HG03175 (cell line): ENCODE results near the gene GIPC2.
"Not testable (repeated sequence)": the region's sequence is repeated elsewhere in the genome, so short reads cannot be mapped to it uniquely, and the experiment has no call there.

Source experiments
- ATAC-seq: cut with Tn5 transposase; IDR thresholded peaks from one replicate; pipeline ENCODE4 v1.9.1; 2021; ENCODE audit warnings: mild to moderate bottlenecking, moderate library complexity; ENCODE audit not compliant: unreplicated experiment

Gene GIPC2

DNA sequence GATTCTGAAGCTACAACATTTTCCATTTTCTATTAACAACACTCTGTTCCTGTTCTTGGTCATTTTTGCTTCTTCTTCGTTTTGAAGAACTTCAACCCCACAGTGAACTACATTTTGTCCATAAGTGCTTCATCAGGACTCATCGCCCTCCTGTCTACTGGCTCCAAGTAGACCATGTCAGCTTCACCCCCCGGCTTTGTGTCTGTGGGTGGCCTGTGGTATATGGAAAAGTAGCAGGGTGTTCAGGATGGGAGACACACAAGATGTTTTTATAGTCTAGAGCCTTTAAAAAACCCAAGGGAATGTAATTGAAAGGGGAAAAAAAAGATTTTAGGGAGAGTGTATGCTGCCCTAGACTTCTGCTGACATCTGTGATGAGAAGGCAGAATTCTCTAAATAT lies 46.1 kb downstream of the GIPC2 start:
- ATAC-seq = no peak

DNA sequence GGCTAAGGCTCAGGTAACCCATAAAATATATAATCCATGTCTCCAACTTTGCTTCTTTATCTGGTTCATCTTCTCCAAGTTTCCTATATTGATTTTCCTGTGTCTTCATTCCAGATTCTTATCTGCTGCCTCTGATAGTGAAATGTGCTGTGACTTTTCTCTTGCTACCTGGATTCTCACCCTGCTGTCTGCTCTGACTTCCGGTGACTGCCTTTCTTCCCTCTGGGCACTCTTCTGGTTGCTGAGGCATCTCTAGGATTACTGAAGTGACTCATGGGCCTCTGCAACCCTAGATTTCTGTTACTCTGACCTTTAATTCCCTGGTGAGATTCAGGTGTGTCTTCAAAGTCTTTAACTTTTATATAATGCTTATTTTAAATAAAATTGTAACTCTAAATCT lies 46.9 kb downstream of the GIPC2 start:
- no peak for ATAC-seq

DNA sequence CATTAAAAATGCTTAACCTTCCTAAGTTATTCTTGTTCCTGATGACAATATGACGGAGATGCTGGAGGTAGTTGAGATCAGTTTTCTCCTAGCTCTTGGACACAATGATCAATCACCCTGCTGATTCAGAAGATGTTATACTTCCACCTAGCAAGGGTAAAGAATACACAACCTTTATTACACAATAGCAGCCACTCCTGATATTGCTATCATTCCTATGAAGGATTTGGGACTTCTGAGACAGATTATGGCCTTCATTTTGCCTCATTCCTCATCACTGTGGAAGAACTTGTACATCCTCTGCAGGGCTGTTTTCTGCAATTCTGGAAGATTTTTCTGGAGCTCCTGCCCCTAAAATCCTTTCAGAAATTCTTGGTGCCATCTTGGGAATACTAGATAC lies 47.8 kb downstream of the GIPC2 start:
- no peak for ATAC-seq

DNA sequence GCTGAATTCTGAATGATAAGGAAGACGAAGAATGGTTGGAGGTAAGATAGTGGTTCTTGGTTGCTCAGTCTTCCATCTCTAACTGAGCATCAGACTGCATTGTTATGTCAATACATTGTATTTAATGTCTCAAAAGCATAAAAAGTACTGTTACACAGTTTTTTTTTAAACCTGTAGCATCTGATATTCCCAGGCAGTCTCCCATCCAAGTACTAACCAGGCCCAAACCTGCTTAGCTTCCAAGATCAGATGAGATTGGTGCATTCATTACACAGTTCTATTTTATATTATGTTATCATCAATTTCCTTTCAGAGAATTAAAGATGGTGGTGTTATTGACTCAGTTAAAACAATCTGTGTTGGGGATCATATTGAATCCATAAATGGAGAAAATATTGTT lies 48.9 kb downstream of the GIPC2 start:
- no peak for ATAC-seq

DNA sequence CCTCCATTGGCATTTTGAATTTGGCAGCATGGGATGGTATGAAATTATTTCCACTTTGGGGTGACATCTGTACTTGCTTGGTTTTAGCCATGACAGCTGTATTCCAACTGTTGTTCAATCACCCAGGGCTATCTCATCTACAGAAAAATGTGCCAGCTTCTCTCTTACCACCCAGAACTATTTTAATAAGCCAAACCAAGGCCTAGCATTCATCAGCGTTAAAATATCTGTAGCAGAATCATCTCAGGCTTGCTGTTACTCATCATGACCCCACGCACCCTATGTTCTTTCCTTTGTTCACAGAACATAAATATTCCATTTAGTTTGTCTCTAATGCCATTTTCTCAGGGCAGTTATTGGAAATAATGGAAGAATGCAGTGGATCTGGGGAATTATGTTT lies 49.8 kb downstream of the GIPC2 start:
- ATAC-seq = no peak

DNA sequence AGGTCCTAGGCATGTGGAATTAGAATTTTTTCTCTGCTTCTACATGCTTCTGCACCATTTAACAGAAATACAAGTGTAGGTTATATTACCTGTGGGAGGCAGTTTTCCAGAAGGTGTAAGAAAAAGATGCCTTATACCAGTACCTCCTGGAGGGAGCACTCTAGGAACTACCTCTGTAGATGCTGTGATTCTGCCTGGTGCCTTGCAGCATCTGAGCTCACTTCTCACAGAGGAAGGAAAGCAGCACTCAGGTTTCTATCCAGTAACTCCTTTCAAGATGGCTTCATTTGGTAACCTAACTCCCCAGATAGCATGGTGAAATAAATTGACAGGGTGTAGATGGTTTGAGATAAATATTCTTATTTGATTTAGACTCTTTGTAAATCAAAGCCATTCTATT lies 50.3 kb downstream of the GIPC2 start:
- no peak for ATAC-seq

DNA sequence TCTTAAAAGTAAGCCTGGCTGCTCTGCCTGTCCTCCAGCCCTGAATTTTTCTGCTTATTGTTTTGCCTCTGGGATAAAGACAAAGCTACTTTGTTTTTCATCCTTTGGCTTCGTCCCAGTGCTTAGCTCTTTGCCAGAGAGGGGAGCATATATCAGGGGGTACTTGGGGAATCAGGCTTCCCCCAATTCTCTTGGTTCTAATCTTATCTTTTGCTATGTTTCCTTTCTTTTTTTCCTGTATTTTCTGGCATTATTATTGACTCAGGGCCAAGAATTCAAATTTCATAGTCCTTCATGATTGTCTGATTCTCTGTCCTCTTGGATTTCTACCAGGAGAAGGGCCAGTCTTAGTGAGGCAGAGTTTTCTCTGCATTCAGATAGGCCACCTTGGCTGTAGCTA lies 51.2 kb downstream of the GIPC2 start:
- no peak for ATAC-seq

DNA sequence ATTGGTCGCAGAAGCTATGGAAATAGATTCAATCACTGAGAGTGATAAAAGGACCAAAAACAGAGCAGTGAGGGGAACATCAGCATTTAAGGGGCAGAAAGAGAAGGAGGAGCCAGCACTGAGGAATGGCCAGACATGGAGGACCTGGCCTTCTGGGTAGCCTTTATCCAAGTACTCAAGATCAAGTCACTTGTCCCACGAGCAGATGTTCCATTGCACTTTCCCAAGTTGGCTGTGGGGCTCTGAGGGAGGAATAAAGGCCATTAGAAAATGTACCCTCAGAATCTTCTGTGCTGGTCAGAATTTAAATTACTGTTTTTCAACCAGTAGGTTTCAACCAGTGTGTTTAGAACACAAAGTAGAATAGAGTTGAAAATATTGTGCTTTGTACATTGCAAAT lies 55.3 kb downstream of the GIPC2 start:
- ATAC-seq = no peak

DNA sequence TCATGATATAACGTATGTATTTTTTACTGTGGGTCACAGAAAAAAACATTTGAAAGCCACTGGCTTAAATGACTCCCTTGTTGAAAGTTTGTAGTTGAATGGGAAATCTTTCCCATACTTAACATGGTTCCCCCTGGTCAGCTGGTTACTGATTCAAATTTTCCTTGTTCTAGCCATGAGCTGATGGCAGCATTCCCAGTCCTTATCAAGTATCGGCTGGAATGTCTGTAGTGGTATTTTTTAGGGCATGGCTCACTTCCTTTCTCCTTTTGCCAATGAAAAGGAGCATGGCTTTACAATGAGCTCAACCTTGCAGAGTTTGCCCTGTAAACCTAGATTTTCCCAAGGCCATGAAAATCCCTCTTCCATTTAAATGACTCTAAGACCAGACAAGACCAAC lies 55.7 kb downstream of the GIPC2 start:
- ATAC-seq = no peak

DNA sequence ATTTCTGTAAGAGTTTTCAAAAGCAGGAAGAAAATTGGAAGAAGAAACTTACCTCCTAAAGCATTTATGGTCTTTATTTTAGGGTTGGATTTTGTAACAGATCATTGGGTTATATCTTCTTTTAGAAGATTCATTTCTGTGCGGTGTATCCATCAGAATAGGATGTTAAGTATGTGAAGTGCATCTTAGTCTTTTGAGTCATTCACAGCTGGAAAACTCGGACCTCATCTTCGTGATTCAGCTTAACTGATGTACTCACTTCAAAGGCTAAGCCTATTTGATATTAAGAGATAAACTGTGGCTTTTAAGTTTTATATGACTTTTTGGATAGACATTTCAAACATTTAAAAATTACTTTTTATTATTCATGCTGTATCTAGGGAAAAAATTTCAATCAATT lies 56.3 kb downstream of the GIPC2 start:
- ATAC-seq = no peak

DNA sequence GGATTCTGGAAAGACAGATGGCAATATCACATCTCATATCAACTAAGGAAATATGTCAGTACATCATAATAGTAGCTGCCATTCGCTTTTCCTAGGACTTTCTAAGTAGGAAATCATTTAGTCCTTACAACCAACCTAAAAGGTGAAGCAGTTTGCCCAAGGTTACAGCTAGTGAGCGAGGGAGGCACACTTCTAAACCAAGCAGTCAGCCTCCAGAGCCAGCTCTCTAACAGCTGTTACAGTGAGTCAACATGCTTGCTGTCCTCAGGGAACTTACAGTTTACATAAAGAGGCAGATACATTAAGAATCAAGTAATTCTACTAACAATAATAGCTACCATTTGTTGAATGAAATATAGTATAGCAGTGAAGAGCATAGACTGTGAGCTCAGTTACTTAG lies 57.1 kb downstream of the GIPC2 start:
- no peak for ATAC-seq

DNA sequence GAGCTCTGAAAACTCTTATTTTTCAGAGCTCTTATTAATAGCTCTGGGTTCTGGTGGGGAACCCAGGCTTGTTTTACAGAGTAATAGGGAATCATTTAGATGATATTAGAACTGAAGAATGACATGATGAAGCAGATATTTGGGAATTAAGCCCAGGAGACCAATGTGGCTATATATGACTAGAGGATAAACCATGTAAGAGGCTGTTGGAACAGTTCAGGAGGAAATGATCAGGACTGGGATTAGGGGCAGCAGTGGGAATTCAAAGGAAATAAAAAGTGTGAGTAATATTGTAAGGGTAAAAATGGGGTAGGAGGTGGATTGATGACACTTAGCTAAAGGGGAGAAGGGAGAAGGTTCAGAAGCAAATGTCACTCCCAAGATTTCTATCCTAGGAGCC lies 58.6 kb downstream of the GIPC2 start:
- no peak for ATAC-seq

DNA sequence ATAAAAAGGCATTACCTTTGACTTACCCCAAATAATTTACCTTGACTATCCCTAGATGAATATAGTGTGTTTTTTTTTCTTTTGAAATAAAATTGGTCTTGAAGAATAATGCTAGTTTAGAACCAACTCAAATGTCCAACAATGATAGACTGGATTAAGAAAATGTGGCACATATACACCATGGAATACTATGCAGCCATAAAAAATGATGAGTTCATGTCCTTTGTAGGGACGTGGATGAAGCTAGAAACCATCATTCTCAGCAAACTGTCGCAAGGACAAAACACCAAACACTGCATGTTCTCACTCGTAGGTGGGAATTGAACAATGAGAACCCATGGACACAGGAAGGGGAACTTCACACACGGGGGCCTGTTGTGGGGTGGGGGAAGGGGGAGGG lies 63.9 kb downstream of the GIPC2 start:
- ATAC-seq = not testable (repeated sequence)

DNA sequence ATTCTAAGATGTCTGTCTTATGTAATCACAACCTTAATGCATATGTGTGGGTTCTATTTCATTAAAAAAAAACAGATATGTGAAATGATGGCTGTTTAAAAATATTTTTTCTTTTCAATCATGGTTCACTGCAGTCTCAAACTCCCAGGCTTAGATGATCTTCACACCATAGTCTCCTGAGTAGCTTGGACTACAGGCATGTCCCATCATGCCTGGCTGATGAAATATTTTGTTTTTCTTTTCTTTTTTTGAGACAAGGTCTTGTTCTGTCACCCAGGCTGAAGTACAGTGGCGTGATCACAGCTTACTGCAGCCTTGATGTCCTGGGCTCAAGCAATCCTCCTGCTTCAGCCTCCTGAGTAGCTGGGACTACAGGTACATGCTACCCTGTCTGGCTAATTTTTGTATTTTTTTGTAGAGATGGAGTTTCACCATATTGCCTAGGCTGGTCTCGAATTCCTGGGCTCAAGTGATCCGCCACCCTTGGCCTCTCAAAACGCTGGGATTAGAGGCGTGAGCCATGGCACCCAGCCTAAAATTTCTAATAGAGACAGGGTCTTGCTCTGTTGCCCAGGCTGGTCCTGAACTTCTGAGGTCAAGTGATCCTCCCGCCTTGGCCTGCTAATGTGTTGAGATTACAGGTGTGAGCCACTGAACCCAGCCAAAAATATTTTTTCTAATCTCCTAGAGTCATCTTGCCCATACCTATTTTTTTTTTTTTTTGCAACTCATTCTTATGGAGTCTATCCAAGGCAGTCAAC lies 67.6 kb downstream of the GIPC2 start:
- no peak for ATAC-seq

DNA sequence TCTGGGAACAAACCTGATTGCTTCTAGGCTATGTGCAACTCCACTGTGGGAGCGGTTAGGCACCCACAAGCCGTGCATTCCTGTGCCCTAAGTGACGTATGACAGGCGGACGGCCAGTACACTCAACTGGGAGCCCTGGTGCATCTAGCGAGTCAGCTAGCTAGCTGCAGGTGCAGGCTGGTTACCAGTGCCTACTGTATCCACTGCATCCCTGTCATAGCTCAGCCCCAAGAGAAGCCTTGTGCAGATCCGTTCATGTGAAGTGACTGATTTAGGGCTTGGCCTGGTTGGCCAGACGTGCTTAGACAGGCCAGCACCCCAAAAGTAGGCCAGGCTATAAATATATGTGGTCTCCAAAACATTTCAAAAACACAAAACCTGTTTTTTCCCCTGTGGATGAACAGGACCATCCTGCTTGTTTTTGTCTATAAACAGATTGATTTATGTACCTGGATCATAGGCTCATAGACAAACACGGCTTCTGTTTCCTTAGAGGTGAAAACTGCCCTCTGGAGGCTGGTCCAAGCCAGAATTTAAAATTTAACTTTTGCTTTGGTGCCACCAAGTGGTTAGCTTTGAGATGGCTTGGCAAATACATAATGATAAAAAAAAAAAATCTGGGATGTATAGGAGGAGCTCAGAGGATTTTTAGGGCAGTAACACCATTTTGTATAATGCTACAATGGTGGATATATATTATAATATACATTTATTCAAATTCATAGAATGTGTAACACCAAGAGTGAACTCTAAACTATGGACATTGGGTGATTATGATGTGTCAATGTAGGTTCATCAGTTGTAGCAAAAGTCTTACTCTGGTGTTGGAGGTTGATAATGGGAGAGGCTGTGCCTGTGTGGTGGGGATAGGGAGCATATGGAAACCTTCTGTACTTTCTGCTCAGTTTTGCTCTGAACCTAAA lies 68.5 kb downstream of the GIPC2 start:
- ATAC-seq = peak; percentile 96

DNA sequence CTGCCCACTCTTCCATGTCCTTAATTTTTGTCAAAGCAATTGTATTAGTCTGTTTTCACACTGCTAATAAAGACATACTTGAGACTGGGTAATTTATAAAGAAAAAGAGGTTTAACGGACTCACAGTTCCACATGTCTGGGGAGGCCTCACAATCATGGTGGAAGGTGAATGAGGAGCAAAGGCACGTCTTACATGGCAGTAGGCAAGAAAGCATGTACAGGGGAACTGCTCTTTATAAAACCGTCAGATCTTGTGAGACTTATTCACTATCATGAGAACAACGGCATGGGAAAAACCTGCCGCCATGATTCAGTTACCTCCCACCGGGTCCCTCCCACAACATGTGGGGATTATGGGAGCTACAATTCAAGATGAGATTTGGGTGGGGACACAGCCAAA lies 74.7 kb downstream of the GIPC2 start:
- not testable (repeated sequence) for ATAC-seq

DNA sequence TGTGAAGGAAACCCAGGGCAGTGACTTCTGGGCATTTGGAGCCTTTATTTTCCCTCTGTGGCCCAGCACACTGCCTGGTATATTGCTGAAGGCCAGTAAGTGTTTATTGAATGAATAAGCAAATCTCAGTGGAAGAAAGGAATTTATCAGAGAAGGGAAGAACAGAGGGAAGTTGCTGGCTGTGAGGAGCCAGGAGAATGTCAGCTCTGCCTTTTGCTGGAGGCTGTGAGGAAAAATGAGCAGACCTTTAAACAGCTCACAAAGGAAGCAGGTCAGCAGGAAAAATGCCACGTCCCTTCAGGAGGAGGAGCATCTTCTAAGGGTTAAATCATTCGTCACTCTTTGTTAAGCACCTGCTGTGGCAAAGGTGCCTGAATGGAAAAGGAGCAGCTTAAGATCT lies 75.9 kb downstream of the GIPC2 start:
- ATAC-seq = no peak

DNA sequence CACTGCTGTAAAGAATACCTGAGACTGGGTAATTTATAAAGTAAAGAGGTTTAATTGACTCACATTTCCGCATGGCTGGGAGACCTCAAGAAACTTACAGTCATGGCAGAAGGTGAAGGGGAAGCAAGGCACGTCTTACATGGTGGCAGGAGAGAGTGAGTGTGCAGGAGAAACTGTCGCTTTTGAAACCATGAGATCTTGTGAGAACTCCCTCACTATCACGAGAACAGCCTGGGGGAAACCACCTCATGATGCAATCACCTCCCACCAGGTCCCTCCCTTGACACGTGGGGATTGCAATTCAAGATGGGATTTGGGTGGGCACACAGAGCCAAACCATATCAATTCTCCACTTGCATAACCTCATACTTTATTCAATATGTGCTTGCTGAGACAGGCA lies 76.6 kb downstream of the GIPC2 start:
- no peak for ATAC-seq

DNA sequence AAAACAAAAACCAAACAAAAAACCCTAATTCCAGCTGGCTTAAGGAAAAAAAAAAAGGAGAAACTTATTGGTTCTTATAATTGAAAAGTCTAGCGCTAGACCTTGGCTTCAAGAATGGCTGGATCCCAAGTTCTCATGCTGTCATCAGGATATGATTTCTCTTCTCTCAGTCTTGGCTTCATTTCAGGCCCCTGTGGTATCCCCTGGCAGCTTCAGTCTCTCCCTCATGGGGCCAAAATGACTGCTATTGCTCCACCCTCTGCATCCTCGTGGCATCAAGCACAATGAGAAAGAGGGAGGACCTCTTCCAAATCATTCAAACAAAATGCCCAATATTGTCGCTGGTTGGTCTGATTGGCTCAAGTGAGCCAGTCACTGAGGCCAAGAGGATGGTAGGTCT lies 80.7 kb downstream of the GIPC2 start:
- ATAC-seq = no peak

DNA sequence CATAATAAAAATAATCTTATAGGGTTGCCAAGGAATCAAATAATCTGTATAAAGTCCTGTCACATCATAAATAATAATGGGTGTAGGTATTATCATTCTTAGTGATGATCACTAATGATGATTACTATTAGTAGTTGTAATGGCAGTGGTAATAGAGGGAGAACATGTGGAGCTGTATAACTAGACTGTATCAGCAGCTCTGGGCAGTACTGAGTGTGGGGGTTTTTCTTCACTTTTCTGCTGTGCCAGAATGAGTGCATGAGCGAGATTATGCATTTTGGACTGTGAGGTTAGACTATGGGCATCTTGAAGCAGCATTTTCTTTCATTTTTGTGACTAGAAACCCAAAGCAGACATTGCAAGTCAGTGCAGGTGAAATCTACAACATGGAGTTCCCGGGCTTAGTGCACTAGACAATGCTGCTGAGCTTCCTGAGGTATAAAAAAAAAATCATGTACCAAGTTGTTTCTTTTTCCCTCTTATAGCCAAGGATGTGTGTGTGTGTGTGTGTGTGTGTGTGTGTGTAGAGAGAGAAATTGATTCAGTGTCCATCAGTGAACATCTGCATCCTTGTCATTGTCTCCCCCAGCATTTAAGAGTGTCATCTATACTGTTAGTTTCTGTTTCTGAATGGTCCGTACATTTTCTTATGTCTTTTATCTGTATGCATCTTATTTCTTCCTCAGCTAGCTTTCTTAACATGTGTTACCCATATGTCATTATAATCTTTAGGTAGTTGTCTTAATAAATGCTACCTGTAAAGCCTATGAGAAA lies 86.6 kb downstream of the GIPC2 start:
- no peak for ATAC-seq

DNA sequence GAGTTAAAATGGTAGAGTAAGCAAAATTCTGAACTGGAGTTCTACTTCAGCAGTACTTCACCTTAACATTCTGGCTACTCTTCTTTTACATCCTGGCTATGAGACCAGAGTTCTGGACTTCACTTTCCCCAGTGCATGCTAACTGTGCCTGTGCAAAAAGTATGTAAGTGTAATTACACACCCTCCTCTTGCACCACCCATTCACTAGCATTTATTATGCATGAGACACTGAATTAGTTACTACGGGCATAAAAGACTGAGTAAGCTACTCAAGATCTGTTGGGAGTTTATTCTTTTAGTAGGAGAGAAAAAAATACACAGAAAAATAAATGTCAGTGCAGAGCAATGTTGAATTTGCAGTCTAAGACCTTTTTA lies 87.2 kb downstream of the GIPC2 start:
- no peak for ATAC-seq

DNA sequence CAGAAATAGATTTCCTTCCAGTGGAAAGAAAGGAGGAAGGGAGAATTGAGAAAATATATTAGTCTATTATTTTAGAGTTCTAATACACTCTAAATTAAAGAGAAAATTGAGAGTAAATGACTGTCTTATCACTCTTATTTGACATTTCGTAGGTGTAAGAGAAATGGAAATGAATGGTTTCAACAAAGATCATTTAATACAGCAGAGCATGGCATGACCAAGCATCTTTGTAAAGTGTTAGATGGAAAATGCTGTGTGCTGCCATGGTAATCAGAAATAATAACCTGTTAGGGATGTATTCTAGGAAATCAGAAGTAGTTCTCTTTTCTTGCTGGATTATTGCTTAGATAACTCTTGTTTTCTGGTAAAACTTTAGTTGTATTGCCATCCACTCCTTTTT lies 90.9 kb downstream of the GIPC2 start:
- no peak for ATAC-seq
